ENCODE data around the gene KCTD5. TPM values are rescaled to one million over a fixed set of nuclear protein-coding genes. Genes with fewer than 3 reads are reported as not detected.

KCTD5 gene
- total RNA-seq, 2 donors from 2014 or later: 24.1 to 55.0 TPM

DNA sequence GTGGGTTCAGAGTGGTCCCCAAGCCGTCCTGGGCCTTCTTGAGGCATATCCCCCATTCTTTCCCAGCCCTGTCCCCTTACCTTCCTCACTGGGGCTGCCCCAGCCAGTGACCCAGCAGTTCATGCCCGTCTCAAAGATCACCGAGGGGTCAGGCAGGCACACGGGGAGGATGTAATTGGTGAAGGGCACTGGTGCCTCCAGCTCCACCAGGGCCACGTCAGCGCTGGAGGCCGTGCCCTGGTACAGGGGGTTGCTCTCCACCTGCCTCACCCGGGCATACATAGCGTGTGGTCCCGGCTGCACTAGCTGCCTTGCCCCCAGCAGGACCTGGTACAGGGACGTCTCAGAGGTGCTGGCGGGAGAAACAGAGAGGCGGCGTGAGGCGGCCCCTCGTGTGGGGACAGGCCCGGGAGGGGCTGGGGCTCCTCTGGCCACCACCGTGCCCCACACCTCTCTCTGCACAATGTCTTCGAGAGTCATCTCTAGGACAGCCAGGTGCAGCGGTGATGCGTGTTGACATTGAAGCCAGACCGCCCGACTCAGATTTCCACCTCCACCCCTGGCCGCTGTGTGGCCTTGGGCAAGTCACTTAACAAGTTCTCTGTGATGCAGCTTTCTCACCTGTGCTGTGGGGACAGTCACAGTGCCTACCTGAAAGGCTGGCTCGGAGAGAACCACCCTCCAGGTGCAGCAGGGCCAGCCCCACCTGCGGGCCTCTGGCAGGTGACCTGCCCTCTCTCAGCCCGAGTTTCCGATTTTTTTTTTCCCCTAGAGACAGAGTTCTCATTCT is 31.9 kb downstream of the KCTD5 start:
- intact Hi-C loops (cut with DNase I): no loop called here
- Histone ChIP-seq H3K4me3 (no peak overlapping the region), H3K4me1 (replicated peaks) (no peaks in the 10 kb centered on the region), H3K27ac (no peak overlapping the region), H3K36me3 (no peaks in the 10 kb centered on the region), H3K27me3 (replicated peaks; ENCODE audit: insufficient read depth) (no peaks in the 10 kb centered on the region), H3K9me3 (no peaks in the 10 kb centered on the region)
- TF ChIP-seq POLR2AphosphoS5 (IDR thresholded peaks at IDR 0.05) (no peak), POLR2A (IDR thresholded peaks at IDR 0.05) (no peak)
- TF ChIP-seq, protein P1, sequence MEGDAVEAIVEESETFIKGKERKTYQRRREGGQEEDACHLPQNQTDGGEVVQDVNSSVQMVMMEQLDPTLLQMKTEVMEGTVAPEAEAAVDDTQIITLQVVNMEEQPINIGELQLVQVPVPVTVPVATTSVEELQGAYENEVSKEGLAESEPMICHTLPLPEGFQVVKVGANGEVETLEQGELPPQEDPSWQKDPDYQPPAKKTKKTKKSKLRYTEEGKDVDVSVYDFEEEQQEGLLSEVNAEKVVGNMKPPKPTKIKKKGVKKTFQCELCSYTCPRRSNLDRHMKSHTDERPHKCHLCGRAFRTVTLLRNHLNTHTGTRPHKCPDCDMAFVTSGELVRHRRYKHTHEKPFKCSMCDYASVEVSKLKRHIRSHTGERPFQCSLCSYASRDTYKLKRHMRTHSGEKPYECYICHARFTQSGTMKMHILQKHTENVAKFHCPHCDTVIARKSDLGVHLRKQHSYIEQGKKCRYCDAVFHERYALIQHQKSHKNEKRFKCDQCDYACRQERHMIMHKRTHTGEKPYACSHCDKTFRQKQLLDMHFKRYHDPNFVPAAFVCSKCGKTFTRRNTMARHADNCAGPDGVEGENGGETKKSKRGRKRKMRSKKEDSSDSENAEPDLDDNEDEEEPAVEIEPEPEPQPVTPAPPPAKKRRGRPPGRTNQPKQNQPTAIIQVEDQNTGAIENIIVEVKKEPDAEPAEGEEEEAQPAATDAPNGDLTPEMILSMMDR (IDR thresholded peaks at IDR 0.05): no peak
- DNase-seq (ENCODE audit: low spot score): no peak
- 80% methylated on average over 28 of the region's 28 CpGs for WGBS

DNA sequence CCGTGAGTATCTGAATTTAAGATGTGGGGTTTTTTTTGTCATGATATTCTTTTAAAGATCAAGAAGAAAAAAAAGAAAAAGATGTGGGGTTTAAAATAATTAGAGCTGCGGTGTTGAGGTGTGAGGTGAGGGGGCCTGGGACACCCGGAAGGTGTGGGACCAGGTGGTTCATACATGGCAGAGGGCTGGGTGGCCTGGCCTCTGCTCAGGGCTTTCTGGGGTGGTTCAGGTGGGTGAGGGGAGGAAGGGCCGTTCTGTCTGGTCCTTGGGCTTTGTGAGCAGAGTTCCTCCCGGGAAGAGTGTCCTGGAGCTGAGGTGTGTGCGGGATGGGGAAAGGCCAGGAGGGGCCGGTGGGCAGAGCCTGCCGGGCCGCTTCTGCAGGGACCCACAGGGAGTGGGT is 32.7 kb downstream of the KCTD5 start:
- no peak overlapping the region for H3K27ac ChIP-seq
- TF ChIP-seq POLR2A (IDR thresholded peaks at IDR 0.05) (no peak), POLR2AphosphoS5 (IDR thresholded peaks at IDR 0.05) (no peak)
- TF ChIP-seq, protein P1 (IDR thresholded peaks at IDR 0.05): no peak
- intact Hi-C loops (cut with DNase I): no loop called here
- H3K4me3 ChIP-seq: no peak overlapping the region
- H3K4me1 ChIP-seq (replicated peaks): no peaks in the 10 kb centered on the region
- no peak for DNase-seq (ENCODE audit: low spot score)
- 25% methylated on average over 9 of the region's 9 CpGs for WGBS
- H3K27me3 ChIP-seq (replicated peaks; ENCODE audit: insufficient read depth): no peaks in the 10 kb centered on the region
- no peaks in the 10 kb centered on the region for H3K36me3 ChIP-seq
- H3K9me3 ChIP-seq: no peaks in the 10 kb centered on the region

DNA sequence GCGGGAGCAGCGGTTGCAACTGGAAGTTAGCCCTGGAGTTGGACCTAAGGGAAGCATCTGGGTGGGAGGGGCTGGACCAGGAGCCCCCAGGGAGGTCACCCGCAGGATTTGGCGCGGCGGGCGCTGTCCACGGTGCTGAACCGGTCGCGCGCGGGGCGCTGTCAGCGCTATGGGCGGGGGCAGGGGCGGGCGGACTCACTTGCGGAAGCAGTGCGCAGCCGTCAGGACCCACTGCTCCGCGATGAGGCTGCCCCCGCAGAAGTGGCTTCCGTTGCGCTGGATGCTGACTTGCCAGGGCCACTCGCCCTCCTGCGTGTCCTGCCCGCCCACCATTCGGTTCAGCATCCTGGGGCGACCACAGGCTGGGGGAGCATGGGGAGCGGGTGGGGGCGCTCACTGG is 33.2 kb downstream of the KCTD5 start:
- Histone ChIP-seq H3K9me3 (no peaks in the 10 kb centered on the region), H3K4me1 (replicated peaks) (no peaks in the 10 kb centered on the region), H3K36me3 (no peaks in the 10 kb centered on the region), H3K27me3 (replicated peaks; ENCODE audit: insufficient read depth) (no peaks in the 10 kb centered on the region), H3K27ac (no peak overlapping the region), H3K4me3 (no peak overlapping the region)
- TF ChIP-seq, protein P1 (IDR thresholded peaks at IDR 0.05): no peak
- TF ChIP-seq POLR2AphosphoS5 (IDR thresholded peaks at IDR 0.05) (no peak), POLR2A (IDR thresholded peaks at IDR 0.05) (no peak)
- DNase-seq (ENCODE audit: low spot score): peak; percentile 26
- WGBS: 19% methylated on average over 10 of the region's 33 CpGs
- intact Hi-C loops (cut with DNase I): no loop called here

DNA sequence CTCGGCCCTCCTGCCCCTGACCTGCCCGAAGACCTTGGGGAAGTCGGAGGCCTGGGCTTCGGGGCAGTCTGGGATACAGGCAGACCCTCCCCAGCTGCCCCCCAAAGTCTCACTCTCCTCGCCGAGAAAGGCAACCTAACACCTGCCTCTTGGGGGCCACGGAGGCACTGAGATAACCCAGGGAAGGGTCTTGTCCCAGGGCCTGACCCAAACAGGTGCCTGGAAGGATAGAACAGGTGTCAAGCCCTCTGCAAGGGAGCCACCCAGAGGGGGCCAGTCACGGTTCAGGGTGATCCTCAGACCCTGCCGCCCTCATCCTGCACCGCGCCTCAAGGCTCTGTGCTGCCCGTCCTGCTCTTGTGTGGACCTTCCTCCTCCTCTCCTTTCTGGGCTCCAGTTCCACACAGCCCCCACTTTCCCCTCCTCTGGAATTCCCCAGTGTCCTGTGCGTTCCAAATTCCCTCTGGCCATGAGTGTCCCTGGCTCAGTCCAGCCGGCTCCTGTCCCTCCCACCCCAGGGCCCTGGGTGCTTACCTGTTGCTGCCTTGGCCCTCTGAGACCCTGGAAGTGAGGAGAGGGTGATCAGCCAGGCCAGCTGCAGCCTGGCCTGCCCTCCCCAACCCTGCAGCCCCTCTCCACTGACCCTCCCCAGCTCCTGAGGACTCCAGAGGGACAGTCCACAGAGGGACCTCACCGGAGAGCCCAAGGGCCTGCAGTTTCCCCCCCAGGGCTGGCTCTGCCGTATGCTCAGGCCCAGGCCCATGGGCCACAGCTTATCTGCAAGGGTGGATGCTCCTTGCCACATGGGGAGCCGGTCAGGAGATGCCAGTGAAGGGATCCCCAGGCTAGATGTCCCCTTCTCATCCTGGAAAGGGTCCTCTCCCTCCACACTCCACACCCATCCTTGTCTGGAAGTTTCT is 33.9 kb downstream of the KCTD5 start:
- Histone ChIP-seq H3K27ac (no peak overlapping the region), H3K9me3 (no peaks in the 10 kb centered on the region), H3K4me1 (replicated peaks) (no peaks in the 10 kb centered on the region), H3K36me3 (no peaks in the 10 kb centered on the region), H3K27me3 (replicated peaks; ENCODE audit: insufficient read depth) (no peaks in the 10 kb centered on the region), H3K4me3 (no peak overlapping the region)
- 63% methylated on average over 17 of the region's 17 CpGs for WGBS
- TF ChIP-seq, protein P1 (IDR thresholded peaks at IDR 0.05): no peak
- TF ChIP-seq POLR2AphosphoS5 (IDR thresholded peaks at IDR 0.05) (no peak), POLR2A (IDR thresholded peaks at IDR 0.05) (no peak)
- no peak for DNase-seq (ENCODE audit: low spot score)
- intact Hi-C loops (cut with DNase I): no loop called here

Measured in prostate gland (tissue), 2 donors.